HepG2 (cell line): Measurements from ENCODE around the gene PIGC.

Experiments used
- CREM ChIP-seq, 2 experiments: sonication (generic) in 1 of 2; formaldehyde crosslinking in 1 of 2; IDR thresholded peaks; 2 replicates each; pipeline versions ENCODE4 v1.4.0 to v1.6.1; 2016 to 2020; ENCODE audit warnings: antibody characterized with exemption in 1 of 2, mild to moderate bottlenecking in 1 of 2, missing genetic modification reagents in 1 of 2
- FOXM1 ChIP-seq: sonication (generic); formaldehyde crosslinking; IDR thresholded peaks from 2 replicates; pipeline ENCODE4 v1.5.0; 2020; ENCODE audit warnings: missing genetic modification reagents
- GABPA ChIP-seq, 2 experiments: IDR thresholded peaks; 2 replicates each; pipeline ENCODE4 v1.6.1; 2011 to 2016; ENCODE audit warnings: low read depth in 2 of 2, low read length in 1 of 2, missing biosample characterization in 1 of 2, missing genetic modification characterization in 1 of 2
- HNRNPK ChIP-seq: fragments of 200-400 bp; formaldehyde crosslinking; IDR thresholded peaks from 2 replicates; pipeline ENCODE4 v1.6.1; 2018; ENCODE audit warnings: low read length, low read depth, moderate library complexity, mild to moderate bottlenecking; ENCODE audit not compliant: poor library complexity, severe bottlenecking
- ISL2 ChIP-seq: sonication (generic); formaldehyde crosslinking; IDR thresholded peaks from 2 replicates; pipeline ENCODE4 v1.5.0; 2020; ENCODE audit warnings: missing genetic modification reagents
- PAF1 ChIP-seq: IDR thresholded peaks from 2 replicates; pipeline ENCODE4 v1.6.1; 2016; ENCODE audit warnings: missing genetic modification reagents, missing compliant biosample characterization
- SMAD3 ChIP-seq: sonication (generic); formaldehyde crosslinking; IDR thresholded peaks from 2 replicates; pipeline ENCODE4 v1.4.0; 2020; ENCODE audit warnings: missing genetic modification reagents
- ZNF138 ChIP-seq: sonication (generic); formaldehyde crosslinking; IDR thresholded peaks from 2 replicates; pipeline ENCODE4 v1.5.0; 2020; ENCODE audit warnings: mild to moderate bottlenecking, low read depth, missing genetic modification reagents
- ZNF207 ChIP-seq: fragments of 450-650 bp; IDR thresholded peaks from 2 replicates; pipeline ENCODE4 v1.6.1; 2016; ENCODE audit warnings: antibody characterized with exemption, borderline replicate concordance
- ZNF501 ChIP-seq: sonication (generic); formaldehyde crosslinking; IDR thresholded peaks from 2 replicates; pipeline ENCODE4 v1.5.1; 2020; ENCODE audit warnings: mild to moderate bottlenecking, moderate library complexity, missing genetic modification reagents
- ZNF709 ChIP-seq: sonication (generic); formaldehyde crosslinking; IDR thresholded peaks from 2 replicates; pipeline ENCODE4 v1.5.0; 2020; ENCODE audit warnings: mild to moderate bottlenecking, missing genetic modification reagents
- ZNF780A ChIP-seq: sonication (generic); formaldehyde crosslinking; IDR thresholded peaks from 2 replicates; pipeline ENCODE4 v1.8.0; 2022; ENCODE audit warnings: mild to moderate bottlenecking, missing genetic modification reagents, moderate library complexity
- ZNF841 ChIP-seq: sonication (generic); formaldehyde crosslinking; IDR thresholded peaks from 2 replicates; pipeline ENCODE4 v1.8.1; 2023; ENCODE audit warnings: missing genetic modification reagents, borderline replicate concordance
- TF ChIP-seq, protein P1 (sequence below): sonication (generic); formaldehyde crosslinking; IDR thresholded peaks from 2 replicates; pipeline ENCODE4 v1.5.0; 2020; ENCODE audit warnings: mild to moderate bottlenecking, missing genetic modification reagents, moderate library complexity

- TF ChIP-seq ZNF501 (no peak), FOXM1 (no peak), ZNF207 (no peak), HNRNPK (no peak), PAF1 (CRISPR knock-in tag) (no peak), SMAD3 (CRISPR knock-in tag) (no peak), ZNF841 (no peak), ZNF138 (CRISPR knock-in tag) (no peak), GABPA (IDR thresholded peaks at IDR 0.05; ENCODE audit: low read depth, low read length) (no peak), GABPA (CRISPR knock-in tag; IDR thresholded peaks at IDR 0.05; ENCODE audit: low read depth) (no peak), CREM (IDR thresholded peaks at IDR 0.05) (no peak), CREM (CRISPR knock-in tag; IDR thresholded peaks at IDR 0.05) (no peak), ISL2 (CRISPR knock-in tag) (no peak), ZNF709 (CRISPR knock-in tag) (no peak), ZNF780A (CRISPR knock-in tag) (no peak)
- TF ChIP-seq, protein P1, sequence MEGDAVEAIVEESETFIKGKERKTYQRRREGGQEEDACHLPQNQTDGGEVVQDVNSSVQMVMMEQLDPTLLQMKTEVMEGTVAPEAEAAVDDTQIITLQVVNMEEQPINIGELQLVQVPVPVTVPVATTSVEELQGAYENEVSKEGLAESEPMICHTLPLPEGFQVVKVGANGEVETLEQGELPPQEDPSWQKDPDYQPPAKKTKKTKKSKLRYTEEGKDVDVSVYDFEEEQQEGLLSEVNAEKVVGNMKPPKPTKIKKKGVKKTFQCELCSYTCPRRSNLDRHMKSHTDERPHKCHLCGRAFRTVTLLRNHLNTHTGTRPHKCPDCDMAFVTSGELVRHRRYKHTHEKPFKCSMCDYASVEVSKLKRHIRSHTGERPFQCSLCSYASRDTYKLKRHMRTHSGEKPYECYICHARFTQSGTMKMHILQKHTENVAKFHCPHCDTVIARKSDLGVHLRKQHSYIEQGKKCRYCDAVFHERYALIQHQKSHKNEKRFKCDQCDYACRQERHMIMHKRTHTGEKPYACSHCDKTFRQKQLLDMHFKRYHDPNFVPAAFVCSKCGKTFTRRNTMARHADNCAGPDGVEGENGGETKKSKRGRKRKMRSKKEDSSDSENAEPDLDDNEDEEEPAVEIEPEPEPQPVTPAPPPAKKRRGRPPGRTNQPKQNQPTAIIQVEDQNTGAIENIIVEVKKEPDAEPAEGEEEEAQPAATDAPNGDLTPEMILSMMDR (CRISPR knock-in tag): no peak
Observed at GRCh38 chr1:172460887-172461315, 17.0 kb upstream of the PIGC start.
